ENCODE results near the gene CYB561. TPM values are rescaled to one million over a fixed set of nuclear protein-coding genes. Genes with fewer than 3 reads are reported as not detected.

CYB561 gene
- total and polyA plus RNA-seq, 9 of the 15 experiments (the other 6 are each of a cell fraction or from before 2014, with no cell fraction given), result 4.0 to 30.8 (median 17.4) TPM

DNA sequence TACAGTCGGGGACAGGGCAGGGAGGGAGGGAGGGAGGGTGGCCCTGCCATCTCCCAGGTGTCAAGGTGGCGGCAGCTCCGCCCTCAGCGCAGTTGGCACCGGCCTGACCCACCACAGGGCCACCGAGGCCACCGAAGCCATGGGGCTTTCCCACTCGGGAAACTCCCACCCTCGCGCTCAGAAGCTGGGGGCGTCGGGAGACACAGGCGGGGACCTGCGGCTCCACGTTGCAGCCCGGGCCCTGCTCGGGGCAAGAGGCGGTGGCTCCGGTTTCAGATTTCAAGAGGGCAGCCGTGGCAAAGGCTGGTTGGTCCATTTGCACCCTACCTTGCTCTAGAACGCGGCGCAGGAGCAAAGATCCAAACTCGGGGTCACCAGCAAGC is 544 bp downstream of the CYB561 start (continued):
- TF ChIP-seq NR2C1 (IDR thresholded peaks at IDR 0.05) (no peak), NR2C1 (tag; IDR thresholded peaks at IDR 0.05) (0 out of 2 replicates have a peak, but pooled peaks have one; percentile 12), CREB3L1 (IDR thresholded peaks at IDR 0.05; ENCODE audit: borderline replicate concordance, low read depth) (peak; percentile 15; the same call in 1 of the 2 replicates), ZBTB11 (CRISPR knock-in tag; IDR thresholded peaks at IDR 0.05) (peak in 1 of 3 experiments; percentile 49; a peak in 1 of 6 replicates), ZNF830 (CRISPR knock-in tag; IDR thresholded peaks at IDR 0.05) (0 out of 2 replicates have a peak, but pooled peaks have one; percentile 41), HNRNPL (IDR thresholded peaks at IDR 0.05; ENCODE audit: low read depth, low read length) (peak; percentile 55; the same call in 1 of the 2 replicates), SAFB (IDR thresholded peaks at IDR 0.05; ENCODE audit: borderline replicate concordance, low read depth, low read length) (no peak; the same call in 1 of the 2 replicates)
- TF ChIP-seq, protein P1, sequence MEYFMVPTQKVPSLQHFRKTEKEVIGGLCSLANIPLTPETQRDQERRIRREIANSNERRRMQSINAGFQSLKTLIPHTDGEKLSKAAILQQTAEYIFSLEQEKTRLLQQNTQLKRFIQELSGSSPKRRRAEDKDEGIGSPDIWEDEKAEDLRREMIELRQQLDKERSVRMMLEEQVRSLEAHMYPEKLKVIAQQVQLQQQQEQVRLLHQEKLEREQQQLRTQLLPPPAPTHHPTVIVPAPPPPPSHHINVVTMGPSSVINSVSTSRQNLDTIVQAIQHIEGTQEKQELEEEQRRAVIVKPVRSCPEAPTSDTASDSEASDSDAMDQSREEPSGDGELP (CRISPR knock-in tag; IDR thresholded peaks at IDR 0.05; ENCODE audit: borderline replicate concordance), result peak; percentile 41; the same call in 1 of the 2 replicates
